A549 (cell line): ENCODE data around the gene NKIRAS1. TPM values are rescaled to one million over a fixed set of nuclear protein-coding genes. Genes with fewer than 3 reads are reported as not detected.

ENCODE experiments used
- ATAC-seq, 2 experiments: fragments of 200-7000 bp in 1 of 2; fragments of >200 bp in 1 of 2; cut with Nextera tagmentation in 1 of 2; cut with Tn5 transposase in 1 of 2; 3 replicates each; pipeline versions ENCODE4 v1.8.0 to v1.9.1; 2018 to 2020; ENCODE audit warnings: mild to moderate bottlenecking in 1 of 2, moderate library complexity in 1 of 2
- CTCF ChIA-PET: fragments of 300-600 bp; sonication (Branson Sonifier 250); formaldehyde crosslinking; extraction: SDS; loops from one replicate; lab custom pipeline; 2021; ENCODE audit warnings: antibody characterized with exemption, inconsistent platforms; lab: Yijun Ruan, JAX
- POLR2A ChIA-PET: fragments of 350-600 bp; formaldehyde crosslinking; extraction: SDS; loops from one replicate; lab custom pipeline; 2021; ENCODE audit warnings: antibody characterized with exemption, inconsistent platforms; lab: Yijun Ruan, JAX
- DNase-seq, 2 experiments: peaks; one replicate each; pipeline versions ENCODE4 v3.0.0 to v3.0.0-alpha.2; 2011 to 2016; ENCODE audit warnings: low read depth in 1 of 2, low spot score in 1 of 2
- FAIRE-seq: peaks from 2 replicates; lab custom pipeline; 2011; peaks lifted over from hg19 to GRCh38; lab: Jason Lieb, UNC
- H3K27ac ChIP-seq, 2 experiments: fragments of >200 bp; sonication (Bioruptor Twin); formaldehyde crosslinking; 3 replicates each; pipeline ENCODE4 v1.5.1; 2016 to 2017
- H3K4me1 ChIP-seq: fragments of >200 bp; sonication (Bioruptor Twin); formaldehyde crosslinking; 3 replicates; pipeline ENCODE4 v1.6.1; 2016
- H3K4me2 ChIP-seq: fragments of >200 bp; sonication (Bioruptor Twin); formaldehyde crosslinking; 3 replicates; pipeline ENCODE4 v1.6.1; 2016
- H3K4me3 ChIP-seq: fragments of >200 bp; sonication (Bioruptor Twin); formaldehyde crosslinking; 3 replicates; pipeline ENCODE4 v1.5.1; 2016
- H3K9me3 ChIP-seq: fragments of >200 bp; sonication (Bioruptor Twin); formaldehyde crosslinking; 3 replicates; pipeline ENCODE4 v1.6.1; 2016
- CBX2 ChIP-seq: fragments of 200-600 bp; sonication (generic); IDR thresholded peaks from 2 replicates; pipeline ENCODE4 v1.6.1; 2016; ENCODE audit warnings: low read depth, mild to moderate bottlenecking, borderline replicate concordance
- CBX8 ChIP-seq: fragments of 200-600 bp; sonication (generic); IDR thresholded peaks from 2 replicates; pipeline ENCODE4 v1.6.1; 2016
- CEBPB ChIP-seq, 2 experiments: fragments of >200 bp in 1 of 2; sonication (Bioruptor Twin) in 1 of 2; formaldehyde crosslinking in 1 of 2; IDR thresholded peaks; 2 replicates each; pipeline ENCODE4 v1.6.1; 2012 to 2016
- CHD2 ChIP-seq: fragments of 150-350 bp; IDR thresholded peaks from 2 replicates; pipeline ENCODE4 v1.6.1; 2014; ENCODE audit warnings: low read length; ENCODE audit not compliant: partially characterized antibody
- CHD4 ChIP-seq: fragments of 200-600 bp; sonication (generic); IDR thresholded peaks from 2 replicates; pipeline ENCODE4 v1.6.1; 2016; ENCODE audit warnings: antibody characterized with exemption, mild to moderate bottlenecking, borderline replicate concordance
- EHMT2 ChIP-seq: fragments of 200-600 bp; sonication (generic); IDR thresholded peaks from 2 replicates; pipeline ENCODE4 v1.6.1; 2016; ENCODE audit warnings: antibody characterized with exemption, low read depth, mild to moderate bottlenecking, moderate library complexity
- FOSL2 ChIP-seq, 2 experiments: fragments of 450-650 bp in 1 of 2; fragments of >200 bp in 1 of 2; sonication (Bioruptor Twin) in 1 of 2; formaldehyde crosslinking; IDR thresholded peaks; 2 replicates each; pipeline versions ENCODE4 v1.5.0 to v1.6.1; 2016 to 2020; ENCODE audit warnings: mild to moderate bottlenecking in 1 of 2, moderate library complexity in 1 of 2
- HEYL ChIP-seq: fragments of 250-450 bp; sonication (Bioruptor Pico); IDR thresholded peaks from 2 replicates; pipeline ENCODE4 v1.8.0; 2021; ENCODE audit warnings: mild to moderate bottlenecking, moderate library complexity
- JUN ChIP-seq, 2 experiments: fragments of >200 bp; sonication (Bioruptor Twin); formaldehyde crosslinking; IDR thresholded peaks; 2 replicates in 1 of 2; 3 replicates in 1 of 2; pipeline ENCODE4 v1.6.1; 2016 to 2017
- KDM1A ChIP-seq: fragments of 200-600 bp; sonication (generic); IDR thresholded peaks from 2 replicates; pipeline ENCODE4 v1.6.1; 2016; ENCODE audit warnings: low read depth, mild to moderate bottlenecking
- MAFK ChIP-seq: fragments of 450-650 bp; IDR thresholded peaks from 2 replicates; pipeline ENCODE4 v1.6.1; 2014; ENCODE audit not compliant: partially characterized antibody
- NFE2L2 ChIP-seq: fragments of 150-350 bp; conservative IDR thresholded peaks from 2 replicates; pipeline ENCODE4 v1.6.1; 2014; ENCODE audit warnings: low read length
- NR3C1 ChIP-seq: fragments of >200 bp; sonication (Bioruptor Twin); formaldehyde crosslinking; IDR thresholded peaks from 3 replicates; pipeline ENCODE4 v1.6.1; 2017
- RCOR1 ChIP-seq: fragments of 150-350 bp; IDR thresholded peaks from 2 replicates; pipeline ENCODE4 v1.6.1; 2014; ENCODE audit warnings: antibody characterized with exemption, low read length, low read depth
- RNF2 ChIP-seq: fragments of 200-600 bp; sonication (generic); IDR thresholded peaks from 2 replicates; pipeline ENCODE4 v1.6.1; 2016; ENCODE audit warnings: low read depth, mild to moderate bottlenecking, antibody characterized with exemption, moderate library complexity, borderline replicate concordance
- SREBF2 ChIP-seq: fragments of 450-650 bp; IDR thresholded peaks from 2 replicates; pipeline ENCODE4 v1.6.1; 2014; ENCODE audit warnings: mild to moderate bottlenecking, moderate library complexity
- TP53 ChIP-seq: fragments of 250-450 bp; sonication (Bioruptor Pico); IDR thresholded peaks from 2 replicates; pipeline ENCODE4 v1.5.0; 2021; ENCODE audit warnings: mild to moderate bottlenecking, moderate library complexity
- ZNF302 ChIP-seq: fragments of 250-450 bp; sonication (Bioruptor Pico); IDR thresholded peaks from 2 replicates; pipeline ENCODE4 v1.9.0; 2021; ENCODE audit warnings: inconsistent platforms, mild to moderate bottlenecking, moderate library complexity
- ZSCAN20 ChIP-seq: fragments of 250-450 bp; sonication (Bioruptor Pico); IDR thresholded peaks from 2 replicates; pipeline ENCODE4 v1.8.0; 2022; ENCODE audit warnings: mild to moderate bottlenecking, moderate library complexity
- WGBS: methylation state at CpG from one replicate; pipeline ENCODE4 v1.1.6; 2017; ENCODE audit errors: missing lambda C conversion rate; 5-methylcytosine and 5-hydroxymethylcytosine counted together
- polyA plus RNA-seq, 4 experiments: library from polyadenylated mRNA; depleted of rRNA in 3 of 4; stranded (reverse); fragments of >200 nt; fragmentation: RNase III in 1 of 4; extraction: RNeasy Plus Mini Kit Qiagen cat#74134 plus additional on column Dnase treatment in 1 of 4; gene quantifications; 2 replicates in 3 of 4; 3 replicates in 1 of 4; pipeline ENCODE4 v1.2.3, GENCODE V29; 2011 to 2017
- TF ChIP-seq, protein P1 (sequence below): fragments of 150-350 bp; IDR thresholded peaks from 2 replicates; pipeline ENCODE4 v1.6.1; 2014; ENCODE audit warnings: low read depth, mild to moderate bottlenecking, low read length
- TF ChIP-seq, protein P2 (sequence below): fragments of 200-600 bp; sonication (generic); IDR thresholded peaks from 2 replicates; pipeline ENCODE4 v1.6.1; 2016; ENCODE audit warnings: antibody characterized with exemption, mild to moderate bottlenecking, moderate library complexity

NKIRAS1 gene
- polyA plus RNA-seq, 2 of the 4 experiments (the other 2 are of a cell fraction) = 15.5 to 16.8 TPM

DNA sequence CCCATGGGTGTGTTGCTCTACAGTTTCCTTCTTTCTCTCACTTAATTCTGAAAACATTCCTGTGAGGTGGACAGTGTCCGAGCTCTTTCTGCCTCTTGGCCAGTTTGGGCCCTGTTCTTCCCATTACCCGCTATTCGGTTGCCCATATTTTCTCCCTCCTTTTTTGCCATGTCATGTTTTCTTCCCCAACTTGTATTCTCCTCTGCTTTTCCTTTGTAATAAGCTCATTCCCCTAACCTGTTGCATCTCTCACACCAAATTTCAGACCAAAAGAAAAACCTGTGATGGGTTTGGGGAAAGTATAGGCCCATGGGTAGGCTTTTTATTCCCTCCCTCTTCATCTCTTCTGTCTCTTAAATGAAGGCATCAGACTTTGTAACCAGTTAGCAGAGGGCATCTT, 30.5 kb downstream of the NKIRAS1 start:
- 94% methylated on average over 3 of the region's 3 CpGs for WGBS
- POLR2A ChIA-PET = no interaction called here
- H3K27ac ChIP-seq = no peak overlapping the region
- H3K4me2 ChIP-seq = no peak overlapping the region
- FAIRE-seq (no peak), DNase-seq (no peak), ATAC-seq (no peak)
- H3K4me1 ChIP-seq = peaks cover 13% of the 10 kb centered on the region; the same call in 2 of the 3 replicates
- TF ChIP-seq KDM1A (no peak), TP53 (CRISPR knock-in tag) (no peak), RNF2 (no peak), MAFK (peak; percentile 62), CEBPB (IDR thresholded peaks at IDR 0.05) (no peak), NFE2L2 (peak; percentile 33; the same call in 1 of the 2 replicates), FOSL2 (IDR thresholded peaks at IDR 0.05) (no peak), FOSL2 (CRISPR knock-in tag; IDR thresholded peaks at IDR 0.05) (no peak), CBX2 (no peak), HEYL (CRISPR knock-in tag) (no peak), ZSCAN20 (no peak), SREBF2 (no peak), CHD4 (no peak), CHD2 (no peak)
- TF ChIP-seq, protein P1, sequence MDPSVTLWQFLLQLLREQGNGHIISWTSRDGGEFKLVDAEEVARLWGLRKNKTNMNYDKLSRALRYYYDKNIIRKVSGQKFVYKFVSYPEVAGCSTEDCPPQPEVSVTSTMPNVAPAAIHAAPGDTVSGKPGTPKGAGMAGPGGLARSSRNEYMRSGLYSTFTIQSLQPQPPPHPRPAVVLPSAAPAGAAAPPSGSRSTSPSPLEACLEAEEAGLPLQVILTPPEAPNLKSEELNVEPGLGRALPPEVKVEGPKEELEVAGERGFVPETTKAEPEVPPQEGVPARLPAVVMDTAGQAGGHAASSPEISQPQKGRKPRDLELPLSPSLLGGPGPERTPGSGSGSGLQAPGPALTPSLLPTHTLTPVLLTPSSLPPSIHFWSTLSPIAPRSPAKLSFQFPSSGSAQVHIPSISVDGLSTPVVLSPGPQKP = no peak
- TF ChIP-seq, all 56 proteins: peak for 2
- H3K4me3 ChIP-seq = no peak overlapping the region
- CTCF ChIA-PET = interaction anchor here (1.0 kb wide), 1 partner anchor 9 kb away, joined by 3 read pairs; no protein-coding TSS in a partner anchor
- H3K9me3 ChIP-seq = no peaks in the 10 kb centered on the region

DNA sequence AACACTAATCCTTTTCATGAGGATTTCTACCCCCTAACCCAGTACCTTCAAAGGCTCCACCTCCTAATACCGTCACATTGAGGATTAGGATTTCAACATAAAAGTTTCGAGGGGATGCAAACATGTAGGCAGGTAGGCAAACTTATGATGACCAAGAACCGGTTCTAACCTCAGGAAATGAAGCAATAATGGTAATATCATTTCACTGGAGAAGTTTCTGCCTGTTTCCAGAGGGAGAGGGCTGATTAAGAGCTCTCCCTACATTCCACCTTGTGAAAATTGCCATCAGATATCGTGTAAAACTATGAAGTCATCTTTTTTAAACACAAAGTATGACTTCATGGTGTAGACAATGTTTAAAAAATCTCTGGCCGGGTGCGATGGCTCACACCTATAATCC, 31.6 kb downstream of the NKIRAS1 start:
- H3K4me3 ChIP-seq = no peak overlapping the region
- ATAC-seq = no peak
- ChIA-PET POLR2A (no interaction called here), CTCF (interaction anchor here (1.2 kb wide), 1 partner anchor 51 kb away, joined by 3 read pairs; no protein-coding TSS in a partner anchor)
- H3K4me1 ChIP-seq = peaks cover 13% of the 10 kb centered on the region; the same call in 2 of the 3 replicates
- DNase-seq = no peak
- no peaks in the 10 kb centered on the region for H3K9me3 ChIP-seq
- FAIRE-seq = no peak
- WGBS = 80% methylated on average over 6 of the region's 6 CpGs
- TF ChIP-seq KDM1A = no peak
- TF ChIP-seq JUN (IDR thresholded peaks at IDR 0.05) = no peak
- TF ChIP-seq CEBPB (IDR thresholded peaks at IDR 0.05) = no peak
- TF ChIP-seq EHMT2 = no peak
- TF ChIP-seq RNF2 = no peak
- no peak for TF ChIP-seq ZNF302 (CRISPR knock-in tag)
- TF ChIP-seq NR3C1 = no peak
- no peak for TF ChIP-seq HEYL (CRISPR knock-in tag)
- no peak for TF ChIP-seq CBX8
- no peak for TF ChIP-seq RCOR1
- TF ChIP-seq, protein P1 = no peak
- TF ChIP-seq, protein P2, sequence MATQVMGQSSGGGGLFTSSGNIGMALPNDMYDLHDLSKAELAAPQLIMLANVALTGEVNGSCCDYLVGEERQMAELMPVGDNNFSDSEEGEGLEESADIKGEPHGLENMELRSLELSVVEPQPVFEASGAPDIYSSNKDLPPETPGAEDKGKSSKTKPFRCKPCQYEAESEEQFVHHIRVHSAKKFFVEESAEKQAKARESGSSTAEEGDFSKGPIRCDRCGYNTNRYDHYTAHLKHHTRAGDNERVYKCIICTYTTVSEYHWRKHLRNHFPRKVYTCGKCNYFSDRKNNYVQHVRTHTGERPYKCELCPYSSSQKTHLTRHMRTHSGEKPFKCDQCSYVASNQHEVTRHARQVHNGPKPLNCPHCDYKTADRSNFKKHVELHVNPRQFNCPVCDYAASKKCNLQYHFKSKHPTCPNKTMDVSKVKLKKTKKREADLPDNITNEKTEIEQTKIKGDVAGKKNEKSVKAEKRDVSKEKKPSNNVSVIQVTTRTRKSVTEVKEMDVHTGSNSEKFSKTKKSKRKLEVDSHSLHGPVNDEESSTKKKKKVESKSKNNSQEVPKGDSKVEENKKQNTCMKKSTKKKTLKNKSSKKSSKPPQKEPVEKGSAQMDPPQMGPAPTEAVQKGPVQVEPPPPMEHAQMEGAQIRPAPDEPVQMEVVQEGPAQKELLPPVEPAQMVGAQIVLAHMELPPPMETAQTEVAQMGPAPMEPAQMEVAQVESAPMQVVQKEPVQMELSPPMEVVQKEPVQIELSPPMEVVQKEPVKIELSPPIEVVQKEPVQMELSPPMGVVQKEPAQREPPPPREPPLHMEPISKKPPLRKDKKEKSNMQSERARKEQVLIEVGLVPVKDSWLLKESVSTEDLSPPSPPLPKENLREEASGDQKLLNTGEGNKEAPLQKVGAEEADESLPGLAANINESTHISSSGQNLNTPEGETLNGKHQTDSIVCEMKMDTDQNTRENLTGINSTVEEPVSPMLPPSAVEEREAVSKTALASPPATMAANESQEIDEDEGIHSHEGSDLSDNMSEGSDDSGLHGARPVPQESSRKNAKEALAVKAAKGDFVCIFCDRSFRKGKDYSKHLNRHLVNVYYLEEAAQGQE = no peak
- no peak overlapping the region for H3K27ac ChIP-seq
- H3K4me2 ChIP-seq = no peak overlapping the region
